KOPT-K1 (cell line): ENCODE measurements around the gene CBX4.

Source experiments
- H3K27ac ChIP-seq: fragments of 200-600 bp; sonication (generic); 2 replicates; pipeline ENCODE4 v1.5.1; 2016; ENCODE audit warnings: antibody characterized with exemption, mild to moderate bottlenecking, low read depth, low read length; ENCODE audit not compliant: poor library complexity, severe bottlenecking
- H3K36me3 ChIP-seq: fragments of 200-600 bp; sonication (generic); 2 replicates; pipeline ENCODE4 v1.5.1; 2017; ENCODE audit warnings: antibody characterized with exemption, mild to moderate bottlenecking, low read length, moderate library complexity; ENCODE audit not compliant: insufficient read depth
- H3K9me3 ChIP-seq: fragments of 200-600 bp; sonication (generic); 2 replicates; pipeline ENCODE4 v1.5.1; 2017; ENCODE audit warnings: antibody characterized with exemption, low read length, mild to moderate bottlenecking; ENCODE audit not compliant: insufficient read depth, poor library complexity, severe bottlenecking

The CBX4 gene

DNA sequence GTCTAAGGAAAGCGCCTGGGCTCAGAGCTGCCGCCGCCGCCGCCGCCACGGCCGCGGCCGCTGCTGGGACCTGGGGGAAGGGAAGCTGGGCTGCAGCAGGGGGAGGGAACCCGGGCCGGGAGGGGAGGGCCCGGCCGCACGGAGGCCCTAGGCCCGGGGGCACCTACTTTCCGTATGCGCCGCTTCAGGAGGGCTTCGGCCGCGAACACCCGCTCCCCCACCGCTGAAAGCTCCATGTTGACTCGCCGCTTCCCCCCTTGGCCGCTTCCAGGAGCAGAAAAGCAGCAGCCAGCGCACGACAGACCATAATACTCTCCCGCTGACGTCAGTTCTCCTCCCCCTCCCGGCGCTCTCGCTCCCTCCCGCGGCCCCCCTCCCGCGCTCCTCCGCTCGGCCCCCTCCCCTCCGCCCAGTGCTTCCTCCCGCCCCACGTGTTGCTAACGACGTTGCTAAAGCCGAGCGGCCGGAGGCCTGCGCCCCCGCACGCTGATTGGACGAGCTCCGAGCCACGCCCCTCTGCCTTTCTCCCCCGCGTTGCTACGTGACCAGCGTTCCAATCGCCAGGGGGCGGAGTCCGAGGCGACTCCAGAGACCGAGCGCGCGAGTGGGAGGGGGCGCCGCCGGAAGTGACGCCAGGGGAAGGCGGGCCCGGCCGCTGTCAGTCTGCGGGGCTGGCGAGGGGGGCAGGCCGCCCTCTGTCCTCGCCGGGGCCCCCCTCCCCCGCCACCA is 42.3 kb downstream of the CBX4 start, which contains the start of gene CBX8:
CBX8 (minus strand) TSS at position 315 of the 729 bp plus-strand sequence; CDS start at position 236, 79 bp downstream.
- Histone ChIP-seq H3K36me3 (peaks cover 22% of the 10 kb centered on the region), H3K9me3 (no peaks in the 10 kb centered on the region), H3K27ac (peak within 1 kb of the TSS; percentile 81)

DNA sequence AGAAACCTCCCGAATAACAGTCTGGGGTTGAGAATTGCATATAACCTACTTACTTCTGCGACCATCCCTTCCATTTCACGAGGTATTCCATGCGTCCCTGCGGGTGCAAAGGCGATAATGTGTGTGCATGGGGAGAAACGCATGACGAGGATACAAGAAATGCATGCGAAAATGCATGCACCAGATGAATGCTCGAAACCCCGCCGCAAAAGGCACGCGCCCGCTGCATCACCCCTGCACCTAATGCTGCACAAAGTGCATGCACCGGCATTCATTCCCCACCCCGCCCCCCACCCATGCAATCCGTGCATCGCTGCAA is 42.8 kb downstream of the CBX4 start:
- H3K36me3 ChIP-seq = peaks cover 22% of the 10 kb centered on the region
- H3K9me3 ChIP-seq = no peaks in the 10 kb centered on the region
- peak overlapping the region; percentile 81 for H3K27ac ChIP-seq

DNA sequence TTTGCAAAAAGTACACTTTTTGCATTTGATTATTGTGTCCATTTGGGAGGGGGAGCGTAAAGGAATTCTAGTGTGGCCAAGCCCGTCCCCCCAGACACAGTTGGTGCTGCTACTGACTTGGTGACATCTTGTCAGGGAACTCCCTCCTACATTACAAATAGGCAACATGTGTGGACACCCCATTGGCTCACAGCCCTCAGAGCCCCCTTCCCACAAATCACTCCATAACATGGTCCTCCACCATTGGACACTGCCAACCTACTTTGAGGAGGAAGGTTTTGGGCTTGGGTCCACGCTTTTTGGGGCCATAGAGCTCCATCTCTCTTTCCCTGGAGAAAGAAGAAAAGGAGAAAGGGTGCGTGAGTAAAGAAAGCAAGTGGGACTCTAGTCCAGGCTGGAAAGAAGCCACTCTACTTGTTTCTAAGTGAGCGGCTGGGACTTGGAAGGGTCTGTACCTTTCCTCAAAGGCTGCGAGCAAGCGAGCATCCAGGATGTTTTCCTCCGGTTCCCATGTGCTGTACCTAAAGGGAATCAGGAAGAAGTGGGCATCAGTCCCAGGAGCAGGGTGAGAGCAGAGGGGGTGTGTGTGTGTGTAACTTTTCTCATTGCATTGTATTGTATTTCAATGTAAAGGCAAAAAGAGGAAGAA is 43.3 kb downstream of the CBX4 start:
- peak overlapping the region; percentile 81 for H3K27ac ChIP-seq
- no peaks in the 10 kb centered on the region for H3K9me3 ChIP-seq
- H3K36me3 ChIP-seq = peaks cover 22% of the 10 kb centered on the region

DNA sequence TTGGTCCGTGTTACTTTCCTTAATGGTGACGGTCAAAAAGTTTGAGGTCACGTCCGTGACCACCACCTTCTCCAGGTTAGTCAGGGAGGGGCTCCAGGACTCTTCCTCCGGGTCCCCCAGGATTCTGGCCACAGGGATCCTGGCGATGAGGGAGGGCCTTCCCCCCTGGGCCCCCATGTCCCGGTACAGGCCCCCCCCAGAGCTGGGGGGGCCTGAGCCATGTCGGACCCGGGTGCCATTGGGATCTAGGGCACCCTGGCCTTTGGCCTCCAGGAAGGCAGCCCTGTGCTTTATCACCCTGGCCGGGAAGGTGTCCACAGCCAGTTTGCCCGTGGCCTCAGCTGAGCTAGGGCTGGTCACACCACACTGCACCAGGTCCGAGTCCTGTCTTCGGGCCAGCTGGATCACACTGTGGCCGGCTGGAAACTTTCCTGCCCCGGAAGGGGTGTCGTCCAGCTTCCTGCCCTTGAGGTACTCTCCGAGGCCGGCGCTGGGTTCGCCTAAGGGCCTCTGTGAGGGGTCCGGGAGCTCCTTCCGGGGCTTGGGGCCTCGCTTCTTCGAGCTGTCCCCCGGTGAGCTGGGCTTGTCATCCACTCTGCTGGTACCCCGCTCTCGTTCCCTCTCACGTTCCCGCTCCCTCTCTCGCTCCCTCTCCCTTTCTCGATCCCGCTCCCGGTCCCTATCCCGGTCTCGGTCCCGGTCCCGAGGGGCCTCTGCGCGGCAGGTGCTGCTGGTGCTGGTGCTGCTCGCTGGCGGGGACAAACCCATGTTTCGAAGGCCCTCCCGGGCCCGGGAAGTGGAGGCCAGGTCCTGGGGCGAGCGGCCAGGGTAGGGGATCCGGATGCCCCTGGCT is 44.4 kb downstream of the CBX4 start:
- Histone ChIP-seq H3K36me3 (peaks cover 22% of the 10 kb centered on the region), H3K27ac (no peak overlapping the region), H3K9me3 (no peaks in the 10 kb centered on the region)

DNA sequence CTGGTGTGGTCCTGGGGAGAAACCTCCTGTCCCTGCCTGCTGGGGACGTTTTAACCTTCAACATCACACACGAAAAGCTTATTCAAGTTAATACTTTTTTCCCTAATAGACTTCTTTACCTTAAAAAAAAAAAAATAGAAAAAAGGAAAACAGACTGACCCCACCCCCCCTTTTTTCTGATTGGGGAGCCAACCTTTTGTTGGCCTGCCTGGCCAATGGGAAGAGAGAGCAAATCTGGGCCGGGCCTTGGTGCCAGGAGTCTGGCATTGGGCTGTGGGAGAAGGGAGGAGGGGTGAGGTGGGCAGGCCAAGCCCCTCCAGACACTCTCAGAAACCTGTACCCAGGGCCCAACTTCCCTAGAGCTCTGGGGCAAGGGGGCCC is 45.3 kb downstream of the CBX4 start:
- Histone ChIP-seq H3K9me3 (no peaks in the 10 kb centered on the region), H3K36me3 (peaks cover 22% of the 10 kb centered on the region), H3K27ac (no peak overlapping the region)

DNA sequence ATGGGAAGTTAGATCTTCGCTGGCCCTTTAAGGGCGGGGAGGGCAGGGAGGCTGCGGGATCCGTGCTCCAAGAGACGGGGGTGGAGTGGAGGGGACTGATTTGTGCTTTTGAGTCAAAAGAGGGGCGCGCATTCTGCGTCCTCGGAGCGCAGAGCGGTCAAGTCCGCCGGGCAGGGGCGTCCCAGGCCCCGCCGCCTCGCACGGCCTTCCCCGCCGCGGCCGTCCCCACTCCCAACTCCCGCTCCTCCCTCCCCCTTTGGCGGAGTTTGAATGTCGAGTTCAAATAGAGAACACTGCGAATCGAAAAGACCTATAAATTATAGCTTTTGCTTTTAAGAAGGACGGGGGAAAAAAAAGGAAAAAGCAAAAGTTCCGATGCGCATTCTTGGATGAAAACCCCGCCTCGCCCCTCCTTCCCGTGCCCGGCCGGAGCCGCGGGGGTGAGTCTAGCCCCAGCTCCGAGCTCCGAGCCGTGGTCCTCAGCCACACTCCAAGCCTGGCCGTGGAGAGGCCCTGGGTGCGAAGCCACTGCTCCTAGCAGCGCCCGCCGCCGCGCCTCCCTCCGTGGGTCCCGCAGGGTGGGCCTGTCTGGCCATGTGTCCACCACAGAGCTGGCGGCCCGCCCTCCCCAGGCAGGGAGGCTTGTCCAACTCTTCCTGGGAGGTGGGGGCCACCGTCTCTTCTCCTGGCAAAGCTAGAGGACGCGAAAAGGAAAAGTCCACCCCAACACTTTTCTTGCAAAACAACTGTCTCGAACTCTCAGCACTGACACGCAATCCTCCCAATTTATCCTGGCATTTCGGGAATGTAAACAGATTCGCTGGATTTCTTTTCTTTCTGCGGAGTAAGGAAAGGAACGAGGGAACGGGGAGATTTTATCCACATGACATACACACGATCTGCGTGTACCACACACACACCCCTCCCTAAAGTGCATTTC is 46.0 kb downstream of the CBX4 start:
- Histone ChIP-seq H3K9me3 (no peaks in the 10 kb centered on the region), H3K36me3 (peaks cover 22% of the 10 kb centered on the region), H3K27ac (no peak overlapping the region)

DNA sequence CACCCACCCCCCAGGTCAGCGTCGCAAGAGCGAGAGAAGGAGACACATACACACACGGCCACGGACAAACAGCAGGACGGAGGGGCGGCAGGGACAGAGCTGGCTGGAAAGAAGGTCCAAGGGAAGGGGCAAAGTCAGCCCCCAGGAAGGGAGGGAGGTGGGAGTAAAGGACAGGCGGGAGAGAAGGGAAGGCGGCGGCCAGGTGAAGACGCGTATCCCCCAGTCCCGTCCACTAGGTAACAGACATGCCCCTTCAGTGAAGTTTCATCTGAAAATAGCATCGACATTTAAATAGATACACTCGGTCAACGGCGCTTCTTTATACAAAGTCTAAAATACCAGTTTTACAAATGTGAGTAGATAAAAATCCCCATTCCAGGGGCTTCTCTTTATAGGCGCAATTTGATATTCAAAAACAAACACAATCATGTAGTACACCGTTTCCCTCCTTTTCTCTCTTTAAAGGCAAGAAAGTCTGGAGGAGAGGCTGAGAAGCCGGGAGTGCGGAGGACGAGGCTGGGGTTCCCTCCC is 46.8 kb downstream of the CBX4 start:
- no peak overlapping the region for H3K27ac ChIP-seq
- no peaks in the 10 kb centered on the region for H3K9me3 ChIP-seq

DNA sequence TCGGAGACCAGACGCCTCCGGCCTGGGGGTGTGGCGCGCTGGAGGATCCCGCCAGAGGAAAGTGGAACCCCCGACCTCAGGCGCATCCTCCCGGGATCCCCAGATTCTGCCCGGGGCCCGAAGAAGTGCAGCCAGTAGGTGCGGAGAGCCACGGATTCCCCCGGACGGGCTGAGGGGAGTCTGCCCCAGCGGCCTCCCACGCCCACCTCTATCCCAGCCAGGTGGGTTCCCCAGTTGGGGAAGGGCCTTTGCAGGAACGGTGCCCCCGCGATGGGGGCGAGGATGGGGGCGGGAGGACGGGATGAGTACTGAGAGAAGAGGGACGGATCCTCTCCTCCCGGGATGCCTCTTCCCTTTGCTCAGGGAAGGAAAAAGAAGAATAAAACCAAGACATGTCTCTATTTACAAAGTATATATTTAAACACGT is 47.5 kb downstream of the CBX4 start:
- no peaks in the 10 kb centered on the region for H3K9me3 ChIP-seq
- H3K36me3 ChIP-seq = peaks cover 27% of the 10 kb centered on the region
- no peak overlapping the region for H3K27ac ChIP-seq

More for the DNA sequence above, 46.8 kb downstream of the CBX4 start:
- peaks cover 22% of the 10 kb centered on the region for H3K36me3 ChIP-seq

- no peak overlapping the region for H3K27ac ChIP-seq
- peaks cover 34% of the 10 kb centered on the region for H3K36me3 ChIP-seq
- no peaks in the 10 kb centered on the region for H3K9me3 ChIP-seq
These were observed 48.2 kb downstream of the CBX4 start for GRCh38 chr17:79790805-79791734.

DNA sequence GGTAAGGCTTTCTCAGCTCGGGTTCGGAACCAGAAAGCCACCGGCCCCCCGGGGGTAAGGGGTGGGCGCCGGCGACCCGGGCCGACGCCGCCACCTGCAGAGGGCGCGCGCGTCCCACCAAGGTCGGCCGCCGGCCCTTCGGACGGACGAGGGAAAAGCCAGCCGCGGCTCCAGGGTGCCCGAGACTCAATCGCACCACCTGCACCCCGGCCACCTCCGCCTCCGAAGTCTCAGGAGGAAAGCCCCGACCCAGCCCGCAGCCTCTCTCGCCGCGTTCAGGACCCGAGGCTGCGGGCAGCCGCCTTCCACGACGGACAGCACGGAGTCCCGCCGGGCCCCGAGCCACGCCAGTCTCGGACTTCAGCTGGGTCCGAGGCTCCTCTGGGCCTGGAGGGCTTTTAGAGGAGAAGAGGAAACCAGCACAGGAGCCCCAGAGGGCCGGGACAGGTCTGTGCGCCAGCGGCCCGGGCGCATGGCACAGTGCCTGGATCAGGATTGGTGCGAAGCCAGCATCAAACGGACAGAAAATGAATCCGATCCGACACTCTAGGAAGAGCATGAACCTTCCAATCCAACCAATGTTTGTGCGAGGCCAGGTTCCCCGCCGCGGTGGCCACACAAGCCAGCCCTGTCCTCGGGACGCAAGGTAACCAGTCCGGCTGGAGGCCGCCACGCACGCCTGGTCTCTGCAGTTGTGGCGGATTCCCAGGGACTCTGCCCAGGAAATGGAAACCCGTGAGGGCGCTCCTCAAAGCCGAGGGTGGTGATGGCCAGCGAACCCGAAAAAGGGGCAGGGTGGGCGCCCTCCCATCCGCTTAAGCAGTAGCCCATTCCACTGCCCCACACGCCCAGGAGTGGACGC is 49.1 kb downstream of the CBX4 start:
- Histone ChIP-seq H3K36me3 (peaks cover 41% of the 10 kb centered on the region), H3K27ac (no peak overlapping the region), H3K9me3 (no peaks in the 10 kb centered on the region)

- Histone ChIP-seq H3K27ac (no peak overlapping the region), H3K9me3 (no peaks in the 10 kb centered on the region), H3K36me3 (peaks cover 41% of the 10 kb centered on the region)
These were observed 50.0 kb downstream of the CBX4 start for GRCh38 chr17:79788989-79789942.

GRCh38 chr17:79788455-79788854 is 50.8 kb downstream of the CBX4 start:
- Histone ChIP-seq H3K36me3 (peaks cover 43% of the 10 kb centered on the region), H3K9me3 (no peaks in the 10 kb centered on the region), H3K27ac (no peak overlapping the region)
